Measurements from ENCODE around the gene EIF2D.
"Not testable (repeated sequence)": the region's sequence is repeated elsewhere in the genome, so short reads cannot be mapped to it uniquely, and the experiment has no call there.

The EIF2D gene

GRCh38 chr1:206649261-206649921 is 37.1 kb upstream of the EIF2D start:
- H3K4me3 ChIP-seq (replicated peaks in 1 of 2; ENCODE audit: low read depth in 2 of 2, low read length in 2 of 2) = no peak overlapping the region
- DNase-seq (ENCODE audit: low read depth in 2 of 2) = no peak
- TF ChIP-seq CTCF (IDR thresholded peaks at IDR 0.05; ENCODE audit: low read depth, low read length) = no peak

GRCh38 chr1:206647224-206647623 is 35.0 kb upstream of the EIF2D start:
- H3K4me3 ChIP-seq (replicated peaks in 1 of 2; ENCODE audit: low read depth in 2 of 2, low read length in 2 of 2) = no peak overlapping the region
- no peak for TF ChIP-seq CTCF (IDR thresholded peaks at IDR 0.05; ENCODE audit: low read depth, low read length)

GRCh38 chr1:206646504-206646903 is 34.2 kb upstream of the EIF2D start:
- TF ChIP-seq CTCF (IDR thresholded peaks at IDR 0.05; ENCODE audit: low read depth, low read length) = no peak
- no peak overlapping the region for H3K4me3 ChIP-seq (replicated peaks in 1 of 2; ENCODE audit: low read depth in 2 of 2, low read length in 2 of 2)
- no peak for DNase-seq (ENCODE audit: low read depth in 2 of 2)

More at GRCh38 chr1:206647224-206647623, 35.0 kb upstream of the EIF2D start:
- no peak for DNase-seq (ENCODE audit: low read depth in 2 of 2)

- H3K4me3 ChIP-seq (replicated peaks in 1 of 2; ENCODE audit: low read depth in 2 of 2, low read length in 2 of 2) = no peak overlapping the region
- TF ChIP-seq CTCF (IDR thresholded peaks at IDR 0.05; ENCODE audit: low read depth, low read length) = no peak
- no peak for DNase-seq (ENCODE audit: low read depth in 2 of 2)
Observed at GRCh38 chr1:206643118-206643698, 30.9 kb upstream of the EIF2D start.

- DNase-seq (ENCODE audit: low read depth in 2 of 2); H3K4me3 ChIP-seq (replicated peaks in 1 of 2; ENCODE audit: low read depth in 2 of 2, low read length in 2 of 2): not testable (repeated sequence)
Observed at GRCh38 chr1:206642074-206642473, 29.8 kb upstream of the EIF2D start.

GRCh38 chr1:206637605-206638004 is 25.3 kb upstream of the EIF2D start:
- TF ChIP-seq CTCF (IDR thresholded peaks at IDR 0.05; ENCODE audit: low read depth, low read length) = no peak
- no peak overlapping the region for H3K4me3 ChIP-seq (replicated peaks in 1 of 2; ENCODE audit: low read depth in 2 of 2, low read length in 2 of 2)
- no peak for DNase-seq (ENCODE audit: low read depth in 2 of 2)

- no peak for DNase-seq (ENCODE audit: low read depth in 2 of 2)
- H3K4me3 ChIP-seq (replicated peaks in 1 of 2; ENCODE audit: low read depth in 2 of 2, low read length in 2 of 2) = peak overlapping the region in 1 of 2 donors; percentile 90
- TF ChIP-seq CTCF (IDR thresholded peaks at IDR 0.05; ENCODE audit: low read depth, low read length) = no peak
Observed at GRCh38 chr1:206636671-206637070, 24.4 kb upstream of the EIF2D start.

Data from cardiac fibroblast (primary cell).